ENCODE measurements around the gene SLC13A3.

Gene SLC13A3

GRCh38 chr20:46657618-46658017, 6.4 kb upstream of the SLC13A3 start:
- Histone ChIP-seq H3F3A (ENCODE audit: low read depth) (no peaks in the 10 kb centered on the region), H3K36me3 (ENCODE audit: insufficient read depth, low read length) (no peaks in the 10 kb centered on the region), H3K79me2 (ENCODE audit: insufficient read depth, low read length) (no peaks in the 10 kb centered on the region), H3K9me3 (ENCODE audit: insufficient read depth, low read depth, low read length) (no peaks in the 10 kb centered on the region), H3K4me3 (ENCODE audit: low read length, poor library complexity, severe bottlenecking) (no peak overlapping the region), H4K20me1 (ENCODE audit: insufficient read depth, low read length, poor library complexity, severe bottlenecking) (no peaks in the 10 kb centered on the region), H3K9me2 (replicated peaks; ENCODE audit: low read depth, low read length) (no peaks in the 10 kb centered on the region), H2AFZ (ENCODE audit: low read length) (no peak overlapping the region), H3K9ac (ENCODE audit: low read depth, low read length, poor library complexity, severe bottlenecking) (no peak overlapping the region), H3K4me2 (ENCODE audit: low read depth, low read length, poor library complexity, severe bottlenecking) (no peak overlapping the region), H3K27me3 (ENCODE audit: insufficient read depth, low read length, poor library complexity, severe bottlenecking) (no peaks in the 10 kb centered on the region), H3K4me1 (ENCODE audit: insufficient read depth, low read length, poor library complexity, severe bottlenecking) (no peaks in the 10 kb centered on the region)
- TF ChIP-seq, protein P1, sequence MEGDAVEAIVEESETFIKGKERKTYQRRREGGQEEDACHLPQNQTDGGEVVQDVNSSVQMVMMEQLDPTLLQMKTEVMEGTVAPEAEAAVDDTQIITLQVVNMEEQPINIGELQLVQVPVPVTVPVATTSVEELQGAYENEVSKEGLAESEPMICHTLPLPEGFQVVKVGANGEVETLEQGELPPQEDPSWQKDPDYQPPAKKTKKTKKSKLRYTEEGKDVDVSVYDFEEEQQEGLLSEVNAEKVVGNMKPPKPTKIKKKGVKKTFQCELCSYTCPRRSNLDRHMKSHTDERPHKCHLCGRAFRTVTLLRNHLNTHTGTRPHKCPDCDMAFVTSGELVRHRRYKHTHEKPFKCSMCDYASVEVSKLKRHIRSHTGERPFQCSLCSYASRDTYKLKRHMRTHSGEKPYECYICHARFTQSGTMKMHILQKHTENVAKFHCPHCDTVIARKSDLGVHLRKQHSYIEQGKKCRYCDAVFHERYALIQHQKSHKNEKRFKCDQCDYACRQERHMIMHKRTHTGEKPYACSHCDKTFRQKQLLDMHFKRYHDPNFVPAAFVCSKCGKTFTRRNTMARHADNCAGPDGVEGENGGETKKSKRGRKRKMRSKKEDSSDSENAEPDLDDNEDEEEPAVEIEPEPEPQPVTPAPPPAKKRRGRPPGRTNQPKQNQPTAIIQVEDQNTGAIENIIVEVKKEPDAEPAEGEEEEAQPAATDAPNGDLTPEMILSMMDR (conservative IDR thresholded peaks at IDR 0.05; ENCODE audit: low read length) = no peak
- TF ChIP-seq EZH2phosphoT487 (IDR thresholded peaks at IDR 0.05; ENCODE audit: borderline replicate concordance) = no peak

DNA sequence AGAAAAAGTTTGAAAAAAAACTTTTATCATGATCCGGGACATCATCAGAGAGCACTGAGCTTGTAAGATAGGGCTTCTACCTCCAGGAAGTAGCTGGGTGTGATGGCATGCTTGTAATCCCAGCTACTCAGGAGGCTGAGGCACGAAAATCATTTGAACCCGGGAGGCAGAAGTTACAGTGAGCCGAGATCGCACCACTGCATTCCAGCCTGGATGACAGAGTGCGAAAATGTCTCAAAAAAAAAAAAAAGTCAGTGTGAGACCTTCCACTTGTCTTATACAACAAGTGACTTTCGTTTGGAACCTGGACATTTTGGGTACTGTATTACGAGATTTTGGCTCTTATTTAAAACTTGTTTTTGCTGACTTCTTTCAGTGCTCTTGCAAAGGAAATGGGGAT, 5.9 kb upstream of the SLC13A3 start:
- TF ChIP-seq, protein P1 (conservative IDR thresholded peaks at IDR 0.05; ENCODE audit: low read length) = no peak
- TF ChIP-seq EZH2phosphoT487 (IDR thresholded peaks at IDR 0.05; ENCODE audit: borderline replicate concordance) = no peak
- no peaks in the 10 kb centered on the region for H3K9me2 ChIP-seq (replicated peaks; ENCODE audit: low read depth, low read length)

GRCh38 chr20:46652699-46653098, 1.4 kb upstream of the SLC13A3 start:
- no peak for TF ChIP-seq EZH2phosphoT487 (IDR thresholded peaks at IDR 0.05; ENCODE audit: borderline replicate concordance)
- TF ChIP-seq, protein P1 (conservative IDR thresholded peaks at IDR 0.05; ENCODE audit: low read length) = no peak
- Histone ChIP-seq H4K20me1 (ENCODE audit: insufficient read depth, low read length, poor library complexity, severe bottlenecking) (no peaks in the 10 kb centered on the region), H3K4me2 (ENCODE audit: low read depth, low read length, poor library complexity, severe bottlenecking) (no peak overlapping the region), H2AFZ (ENCODE audit: low read length) (no peak overlapping the region), H3K4me3 (ENCODE audit: low read length, poor library complexity, severe bottlenecking) (no peak overlapping the region), H3F3A (ENCODE audit: low read depth) (no peaks in the 10 kb centered on the region), H3K9me2 (replicated peaks; ENCODE audit: low read depth, low read length) (no peaks in the 10 kb centered on the region), H3K27me3 (ENCODE audit: insufficient read depth, low read length, poor library complexity, severe bottlenecking) (no peaks in the 10 kb centered on the region), H3K36me3 (ENCODE audit: insufficient read depth, low read length) (no peaks in the 10 kb centered on the region), H3K9ac (ENCODE audit: low read depth, low read length, poor library complexity, severe bottlenecking) (no peak overlapping the region), H3K9me3 (ENCODE audit: insufficient read depth, low read depth, low read length) (no peaks in the 10 kb centered on the region), H3K4me1 (ENCODE audit: insufficient read depth, low read length, poor library complexity, severe bottlenecking) (no peaks in the 10 kb centered on the region), H3K79me2 (ENCODE audit: insufficient read depth, low read length) (no peaks in the 10 kb centered on the region)

More for the DNA sequence above, 5.9 kb upstream of the SLC13A3 start:
- H3K79me2 ChIP-seq (ENCODE audit: insufficient read depth, low read length) = no peaks in the 10 kb centered on the region
- no peak overlapping the region for H3K9ac ChIP-seq (ENCODE audit: low read depth, low read length, poor library complexity, severe bottlenecking)
- H3K36me3 ChIP-seq (ENCODE audit: insufficient read depth, low read length) = no peaks in the 10 kb centered on the region
- no peaks in the 10 kb centered on the region for H3K27me3 ChIP-seq (ENCODE audit: insufficient read depth, low read length, poor library complexity, severe bottlenecking)
- no peaks in the 10 kb centered on the region for H4K20me1 ChIP-seq (ENCODE audit: insufficient read depth, low read length, poor library complexity, severe bottlenecking)
- no peak overlapping the region for H3K4me2 ChIP-seq (ENCODE audit: low read depth, low read length, poor library complexity, severe bottlenecking)
- H3K4me1 ChIP-seq (ENCODE audit: insufficient read depth, low read length, poor library complexity, severe bottlenecking) = no peaks in the 10 kb centered on the region
- no peak overlapping the region for H2AFZ ChIP-seq (ENCODE audit: low read length)
- no peaks in the 10 kb centered on the region for H3K9me3 ChIP-seq (ENCODE audit: insufficient read depth, low read depth, low read length)
- no peaks in the 10 kb centered on the region for H3F3A ChIP-seq (ENCODE audit: low read depth)
- no peak overlapping the region for H3K4me3 ChIP-seq (ENCODE audit: low read length, poor library complexity, severe bottlenecking)
